Measurements from ENCODE around the gene PNKD.

Gene PNKD

GRCh38 chr2:218368150-218368528, 97.8 kb downstream of the PNKD start:
- DNase-seq (ENCODE audit: low read depth): no peak
- TF ChIP-seq POLR2A (IDR thresholded peaks at IDR 0.05; ENCODE audit: extremely low read depth, insufficient read length): no peak
- TF ChIP-seq MYC (IDR thresholded peaks at IDR 0.05; ENCODE audit: low read depth, low read length): no peak
- TF ChIP-seq CTCF (IDR thresholded peaks at IDR 0.05; ENCODE audit: low read depth, low read length): no peak
- no peak for TF ChIP-seq MAX (IDR thresholded peaks at IDR 0.05; ENCODE audit: low read depth, low read length)
- peak overlapping the region; percentile 84 for H3K4me3 ChIP-seq (ENCODE audit: low read depth, low read length)

GRCh38 chr2:218368621-218369153, 98.4 kb downstream of the PNKD start:
- DNase-seq (ENCODE audit: low read depth): peak; percentile 93
- peak overlapping the region; percentile 84 for H3K4me3 ChIP-seq (ENCODE audit: low read depth, low read length)
- TF ChIP-seq CTCF (IDR thresholded peaks at IDR 0.05; ENCODE audit: low read depth, low read length): no peak
- TF ChIP-seq POLR2A (IDR thresholded peaks at IDR 0.05; ENCODE audit: extremely low read depth, insufficient read length): peak; percentile 64
- peak; percentile 40; the same call in 1 of the 2 replicates for TF ChIP-seq MYC (IDR thresholded peaks at IDR 0.05; ENCODE audit: low read depth, low read length)
- peak; percentile 25; the same call in 1 of the 2 replicates for TF ChIP-seq MAX (IDR thresholded peaks at IDR 0.05; ENCODE audit: low read depth, low read length)

- peak overlapping the region; percentile 84 for H3K4me3 ChIP-seq (ENCODE audit: low read depth, low read length)
- peak; percentile 54 for DNase-seq (ENCODE audit: low read depth)
Measured at GRCh38 chr2:218369330-218369729, 99.0 kb downstream of the PNKD start.

GRCh38 chr2:218370410-218371063, 100.2 kb downstream of the PNKD start:
- peak; percentile 92 for DNase-seq (ENCODE audit: low read depth)
- TF ChIP-seq MYC (IDR thresholded peaks at IDR 0.05; ENCODE audit: low read depth, low read length) (0 out of 2 replicates have a peak, but pooled peaks have one; percentile 10), MAX (IDR thresholded peaks at IDR 0.05; ENCODE audit: low read depth, low read length) (no peak), CTCF (IDR thresholded peaks at IDR 0.05; ENCODE audit: low read depth, low read length) (no peak)
- peak overlapping the region; percentile 84 for H3K4me3 ChIP-seq (ENCODE audit: low read depth, low read length)

More at GRCh38 chr2:218369330-218369729, 99.0 kb downstream of the PNKD start:
- TF ChIP-seq MAX (IDR thresholded peaks at IDR 0.05; ENCODE audit: low read depth, low read length) (no peak), CTCF (IDR thresholded peaks at IDR 0.05; ENCODE audit: low read depth, low read length) (no peak), MYC (IDR thresholded peaks at IDR 0.05; ENCODE audit: low read depth, low read length) (no peak), POLR2A (IDR thresholded peaks at IDR 0.05; ENCODE audit: extremely low read depth, insufficient read length) (no peak)

GRCh38 chr2:218371983-218372350, 101.6 kb downstream of the PNKD start:
- DNase-seq (ENCODE audit: low read depth): no peak
- TF ChIP-seq POLR2A (IDR thresholded peaks at IDR 0.05; ENCODE audit: extremely low read depth, insufficient read length): no peak
- TF ChIP-seq MYC (IDR thresholded peaks at IDR 0.05; ENCODE audit: low read depth, low read length): no peak
- TF ChIP-seq CTCF (IDR thresholded peaks at IDR 0.05; ENCODE audit: low read depth, low read length): no peak
- no peak for TF ChIP-seq MAX (IDR thresholded peaks at IDR 0.05; ENCODE audit: low read depth, low read length)
- H3K4me3 ChIP-seq (ENCODE audit: low read depth, low read length): no peak overlapping the region

All from NB4 (cell line).